PFSK-1 (cell line): ENCODE measurements around the gene PPP6C.

Source experiments
- SIN3A ChIP-seq: IDR thresholded peaks from 2 replicates; pipeline ENCODE4 v1.6.1; 2012; ENCODE audit warnings: mild to moderate bottlenecking, low read length, moderate library complexity, borderline replicate concordance; ENCODE audit not compliant: insufficient read depth
- TF ChIP-seq, protein P1 (sequence below), 2 experiments: IDR thresholded peaks; 2 replicates each; pipeline versions ENCODE4 v1.6.1 to v1.8.0; 2011 to 2012; ENCODE audit warnings: low read depth in 2 of 2, low read length in 2 of 2, control low read depth in 1 of 2, inconsistent platforms in 1 of 2, mild to moderate bottlenecking in 1 of 2, moderate library complexity in 1 of 2; ENCODE audit not compliant: insufficient read depth in 1 of 2

DNA sequence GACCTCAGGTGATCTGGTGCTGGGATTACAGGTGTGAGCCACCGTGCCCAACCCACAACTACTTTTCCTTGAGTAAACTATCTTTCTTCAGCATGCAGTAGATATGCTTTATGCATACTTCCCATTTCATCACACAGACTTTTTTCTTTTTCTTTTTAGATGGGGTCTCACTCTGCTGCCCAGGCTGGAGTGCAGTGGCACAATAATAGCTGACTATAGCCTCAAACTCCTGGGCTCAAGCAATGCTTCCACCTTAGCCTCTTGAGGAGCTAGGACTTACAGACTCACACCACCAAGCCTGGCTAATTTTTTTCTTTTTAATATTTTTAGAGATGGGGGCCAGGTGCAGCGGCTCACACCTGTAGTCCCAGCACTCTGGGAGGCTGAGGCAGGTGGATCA lies 22.8 kb downstream of the PPP6C start:
- TF ChIP-seq SIN3A: no peak
- TF ChIP-seq, protein P1, sequence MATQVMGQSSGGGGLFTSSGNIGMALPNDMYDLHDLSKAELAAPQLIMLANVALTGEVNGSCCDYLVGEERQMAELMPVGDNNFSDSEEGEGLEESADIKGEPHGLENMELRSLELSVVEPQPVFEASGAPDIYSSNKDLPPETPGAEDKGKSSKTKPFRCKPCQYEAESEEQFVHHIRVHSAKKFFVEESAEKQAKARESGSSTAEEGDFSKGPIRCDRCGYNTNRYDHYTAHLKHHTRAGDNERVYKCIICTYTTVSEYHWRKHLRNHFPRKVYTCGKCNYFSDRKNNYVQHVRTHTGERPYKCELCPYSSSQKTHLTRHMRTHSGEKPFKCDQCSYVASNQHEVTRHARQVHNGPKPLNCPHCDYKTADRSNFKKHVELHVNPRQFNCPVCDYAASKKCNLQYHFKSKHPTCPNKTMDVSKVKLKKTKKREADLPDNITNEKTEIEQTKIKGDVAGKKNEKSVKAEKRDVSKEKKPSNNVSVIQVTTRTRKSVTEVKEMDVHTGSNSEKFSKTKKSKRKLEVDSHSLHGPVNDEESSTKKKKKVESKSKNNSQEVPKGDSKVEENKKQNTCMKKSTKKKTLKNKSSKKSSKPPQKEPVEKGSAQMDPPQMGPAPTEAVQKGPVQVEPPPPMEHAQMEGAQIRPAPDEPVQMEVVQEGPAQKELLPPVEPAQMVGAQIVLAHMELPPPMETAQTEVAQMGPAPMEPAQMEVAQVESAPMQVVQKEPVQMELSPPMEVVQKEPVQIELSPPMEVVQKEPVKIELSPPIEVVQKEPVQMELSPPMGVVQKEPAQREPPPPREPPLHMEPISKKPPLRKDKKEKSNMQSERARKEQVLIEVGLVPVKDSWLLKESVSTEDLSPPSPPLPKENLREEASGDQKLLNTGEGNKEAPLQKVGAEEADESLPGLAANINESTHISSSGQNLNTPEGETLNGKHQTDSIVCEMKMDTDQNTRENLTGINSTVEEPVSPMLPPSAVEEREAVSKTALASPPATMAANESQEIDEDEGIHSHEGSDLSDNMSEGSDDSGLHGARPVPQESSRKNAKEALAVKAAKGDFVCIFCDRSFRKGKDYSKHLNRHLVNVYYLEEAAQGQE (IDR thresholded peaks at IDR 0.05; ENCODE audit: insufficient read depth in 1 of 2, low read depth in 2 of 2, low read length in 2 of 2): no peak
